IMR-90 (cell line): ENCODE results near the gene HAAO. TPM values are rescaled to one million over a fixed set of nuclear protein-coding genes. Genes with fewer than 3 reads are reported as not detected.

Experiments
- ATAC-seq: fragments of 200-7000 bp; cut with Tn5 transposase; 2 replicates; pipeline ENCODE4 v1.9.1; 2020; ENCODE audit warnings: low read depth, mild to moderate bottlenecking, moderate library complexity
- BruUV-seq: library from RNA; stranded (reverse); fragments of 400-500 nt; replicated peaks from 2 replicates; lab custom pipeline; 2021; lab: Mats Ljungman, UMichigan
- CTCF ChIA-PET: fragments of 300-600 bp; formaldehyde crosslinking; extraction: SDS; loops from one replicate; lab custom pipeline; 2021; ENCODE audit warnings: antibody characterized with exemption; lab: Yijun Ruan, JAX
- POLR2A ChIA-PET: fragments of 300-600 bp; sonication (Branson Sonifier 250); formaldehyde crosslinking; loops from one replicate; lab custom pipeline; 2022; ENCODE audit warnings: antibody characterized with exemption; ENCODE audit not compliant: unreplicated experiment; lab: Charles Lee
- DNase-seq: peaks from one replicate; pipeline ENCODE4 v3.0.0; 2013
- H2AFZ ChIP-seq: replicated peaks from 2 replicates; pipeline ENCODE3; 2013; ENCODE audit warnings: low read length, mild to moderate bottlenecking; ENCODE audit not compliant: poor library complexity
- H2AK5ac ChIP-seq: 2 replicates; pipeline ENCODE4 v1.6.1; 2013; ENCODE audit warnings: low read depth, low read length, inconsistent platforms
- H2AK9ac ChIP-seq: replicated peaks from 2 replicates; pipeline ENCODE3; 2013; ENCODE audit warnings: mild to moderate bottlenecking, low read depth, low read length, moderate library complexity; ENCODE audit not compliant: poor library complexity
- H2BK120ac ChIP-seq: 2 replicates; pipeline ENCODE4 v1.6.1; 2013; ENCODE audit warnings: low read depth, low read length, inconsistent platforms
- H2BK15ac ChIP-seq: 3 replicates; pipeline ENCODE4 v1.6.1; 2013; ENCODE audit warnings: low read depth, low read length, inconsistent platforms
- H2BK20ac ChIP-seq: 2 replicates; pipeline ENCODE4 v1.6.1; 2013; ENCODE audit warnings: low read depth, mild to moderate bottlenecking, inconsistent platforms, low read length, moderate library complexity
- H2BK5ac ChIP-seq: 2 replicates; pipeline ENCODE4 v1.6.1; 2013; ENCODE audit warnings: mild to moderate bottlenecking, low read depth, low read length, inconsistent platforms; ENCODE audit not compliant: poor library complexity, severe bottlenecking
- H3K14ac ChIP-seq: replicated peaks from 2 replicates; pipeline ENCODE4 v1.6.1; 2013; ENCODE audit warnings: low read depth, low read length, inconsistent platforms
- H3K18ac ChIP-seq: 2 replicates; pipeline ENCODE4 v1.6.1; 2013; ENCODE audit warnings: low read depth, low read length, control low read depth
- H3K23ac ChIP-seq: 2 replicates; pipeline ENCODE4 v1.6.1; 2013; ENCODE audit warnings: low read depth, low read length, inconsistent platforms
- H3K27ac ChIP-seq: 2 replicates; pipeline ENCODE4 v1.5.1; 2013; ENCODE audit warnings: mild to moderate bottlenecking, control low read depth, low read length; ENCODE audit not compliant: insufficient read depth
- H3K27me3 ChIP-seq: 2 replicates; pipeline ENCODE4 v1.6.1; 2013; ENCODE audit warnings: low read length; ENCODE audit not compliant: control insufficient read depth, insufficient read depth
- H3K36me3 ChIP-seq: 2 replicates; pipeline ENCODE4 v1.6.1; 2013; ENCODE audit warnings: low read length, mixed read lengths; ENCODE audit not compliant: control insufficient read depth, insufficient read depth
- H3K4ac ChIP-seq: 2 replicates; pipeline ENCODE4 v1.6.1; 2013; ENCODE audit warnings: low read depth, low read length, inconsistent platforms
- H3K4me1 ChIP-seq: 2 replicates; pipeline ENCODE4 v1.6.1; 2013; ENCODE audit warnings: low read length, mixed read lengths; ENCODE audit not compliant: control insufficient read depth, insufficient read depth
- H3K4me2 ChIP-seq: 2 replicates; pipeline ENCODE4 v1.6.1; 2013; ENCODE audit warnings: low read depth, mild to moderate bottlenecking, control low read depth, low read length, moderate library complexity
- H3K4me3 ChIP-seq: 2 replicates; pipeline ENCODE4 v1.5.1; 2013; ENCODE audit warnings: low read depth, mild to moderate bottlenecking, control low read depth, low read length, moderate library complexity; ENCODE audit not compliant: insufficient read depth
- H3K56ac ChIP-seq: 2 replicates; pipeline ENCODE4 v1.6.1; 2013; ENCODE audit warnings: low read length, inconsistent platforms; ENCODE audit not compliant: insufficient read depth; ENCODE audit errors: extremely low read depth
- H3K79me1 ChIP-seq, 2 experiments: 2 replicates each; pipeline ENCODE4 v1.6.1; 2013; ENCODE audit warnings: low read length in 2 of 2, inconsistent platforms in 1 of 2, low read depth in 1 of 2
- H3K9ac ChIP-seq: 2 replicates; pipeline ENCODE4 v1.6.1; 2013; ENCODE audit warnings: low read depth, low read length, control low read depth
- H3K9me1 ChIP-seq: 2 replicates; pipeline ENCODE4 v1.6.1; 2013; ENCODE audit warnings: low read length, inconsistent platforms; ENCODE audit not compliant: insufficient read depth
- H3K9me3 ChIP-seq: 2 replicates; pipeline ENCODE4 v1.6.1; 2013; ENCODE audit warnings: low read length; ENCODE audit not compliant: control insufficient read depth, insufficient read depth
- H4K20me1 ChIP-seq: 2 replicates; pipeline ENCODE4 v1.6.1; 2013; ENCODE audit warnings: low read length, inconsistent platforms; ENCODE audit not compliant: insufficient read depth
- H4K5ac ChIP-seq: 2 replicates; pipeline ENCODE4 v1.6.1; 2013; ENCODE audit warnings: mild to moderate bottlenecking, low read depth, low read length, control low read depth
- H4K8ac ChIP-seq, 2 experiments: 2 replicates each; pipeline ENCODE4 v1.6.1; 2013; ENCODE audit warnings: low read depth in 2 of 2, low read length in 2 of 2, control low read depth in 1 of 2, inconsistent platforms in 1 of 2
- H4K91ac ChIP-seq: 2 replicates; pipeline ENCODE4 v1.6.1; 2013; ENCODE audit warnings: low read depth, low read length, inconsistent platforms; ENCODE audit not compliant: insufficient read depth
- BHLHE40 ChIP-seq: fragments of 150-350 bp; IDR thresholded peaks from 2 replicates; pipeline ENCODE4 v1.6.1; 2016; ENCODE audit warnings: mild to moderate bottlenecking, low read depth, low read length
- CHD1 ChIP-seq: IDR thresholded peaks from 2 replicates; pipeline ENCODE4 v1.6.1; 2012; ENCODE audit warnings: low read depth, low read length, improper control_type of control experiment
- ELK1 ChIP-seq: fragments of 150-350 bp; IDR thresholded peaks from 2 replicates; pipeline ENCODE4 v1.6.1; 2016; ENCODE audit warnings: low read depth, mild to moderate bottlenecking, low read length, moderate library complexity, borderline replicate concordance
- FOS ChIP-seq: fragments of 150-350 bp; IDR thresholded peaks from 2 replicates; pipeline ENCODE4 v1.6.1; 2016; ENCODE audit warnings: low read depth, low read length
- MAFK ChIP-seq: IDR thresholded peaks from 2 replicates; pipeline ENCODE4 v1.6.1; 2012; ENCODE audit warnings: low read depth, low read length, improper control_type of control experiment
- MAZ ChIP-seq: IDR thresholded peaks from 2 replicates; pipeline ENCODE4 v1.6.1; 2012; ENCODE audit warnings: low read depth, mild to moderate bottlenecking, low read length, improper control_type of control experiment, moderate library complexity, borderline replicate concordance
- MXI1 ChIP-seq: IDR thresholded peaks from 2 replicates; pipeline ENCODE4 v1.6.1; 2012; ENCODE audit warnings: low read depth, mild to moderate bottlenecking, low read length, moderate library complexity, borderline replicate concordance
- NFE2L2 ChIP-seq: fragments of 150-350 bp; IDR thresholded peaks from 2 replicates; pipeline ENCODE4 v1.6.1; 2016; ENCODE audit warnings: low read depth, mild to moderate bottlenecking, low read length
- POLR2A ChIP-seq: IDR thresholded peaks from 2 replicates; pipeline ENCODE4 v1.6.1; 2012; ENCODE audit warnings: mild to moderate bottlenecking, low read depth, low read length
- RAD21 ChIP-seq: IDR thresholded peaks from 2 replicates; pipeline ENCODE4 v1.6.1; 2012; ENCODE audit warnings: low read length, improper control_type of control experiment
- RCOR1 ChIP-seq: IDR thresholded peaks from 2 replicates; pipeline ENCODE4 v1.6.1; 2012; ENCODE audit warnings: mild to moderate bottlenecking, low read length, improper control_type of control experiment; ENCODE audit not compliant: insufficient replicate concordance
- SMC3 ChIP-seq: fragments of 150-350 bp; IDR thresholded peaks from 2 replicates; pipeline ENCODE4 v1.6.1; 2016; ENCODE audit warnings: low read depth, mild to moderate bottlenecking, antibody characterized with exemption, low read length, moderate library complexity
- WGBS, 2 experiments: methylation state at CpG; one replicate each; pipeline versions ENCODE4 v1.1.5 to v1.1.7; 2013; ENCODE audit warnings: missing lambda C conversion rate in 2 of 2; ENCODE audit not compliant: insufficient read length in 1 of 2; ENCODE audit errors: extremely low coverage in 2 of 2; 5-methylcytosine and 5-hydroxymethylcytosine counted together
- dilution Hi-C: fragments of 300-500 bp; cut with HindIII; formaldehyde crosslinking; loops from one replicate; pipeline ENCODE4 v1.14.3; 2018; ENCODE audit warnings: low sequenced_read_pairs; ENCODE audit not compliant: unreplicated experiment
- in situ Hi-C: fragments of 300-500 bp; cut with MboI; formaldehyde crosslinking; loops from 3 replicates; pipeline ENCODE4 v1.14.3; 2019; ENCODE audit warnings: low sequenced_read_pairs, inconsistent platforms, mixed read lengths
- intact Hi-C: fragments of 100-400 bp; cut with micrococcal nuclease; formaldehyde crosslinking; loops from 2 replicates; pipeline ENCODE4 v1.10.0; 2022
- polyA plus RNA-seq, 3 experiments: library from polyadenylated mRNA; depleted of rRNA; stranded (reverse); fragments of >200 nt; gene quantifications; 2 replicates each; pipeline ENCODE4 v1.2.3, GENCODE V29; 2012; ENCODE audit warnings: low replicate concordance in 1 of 3
- total RNA-seq: library from RNA; depleted of rRNA; stranded (reverse); fragments of >200 nt; gene quantifications from 2 replicates; pipeline ENCODE4 v1.2.3, GENCODE V29; 2012
- TF ChIP-seq, protein P1 (sequence below): fragments of 150-350 bp; IDR thresholded peaks from 2 replicates; pipeline ENCODE4 v1.6.1; 2017; ENCODE audit warnings: mild to moderate bottlenecking, antibody characterized with exemption, low read length, low read depth
- TF ChIP-seq, protein P2 (sequence below): conservative IDR thresholded peaks from 2 replicates; pipeline ENCODE4 v1.5.1; 2012; ENCODE audit warnings: mild to moderate bottlenecking, low read depth, low read length, improper control_type of control experiment

Gene HAAO
- total and polyA plus RNA-seq, 2 of the 4 experiments (the other 2 are of a cell fraction) = 0.05 to 0.18 TPM

DNA sequence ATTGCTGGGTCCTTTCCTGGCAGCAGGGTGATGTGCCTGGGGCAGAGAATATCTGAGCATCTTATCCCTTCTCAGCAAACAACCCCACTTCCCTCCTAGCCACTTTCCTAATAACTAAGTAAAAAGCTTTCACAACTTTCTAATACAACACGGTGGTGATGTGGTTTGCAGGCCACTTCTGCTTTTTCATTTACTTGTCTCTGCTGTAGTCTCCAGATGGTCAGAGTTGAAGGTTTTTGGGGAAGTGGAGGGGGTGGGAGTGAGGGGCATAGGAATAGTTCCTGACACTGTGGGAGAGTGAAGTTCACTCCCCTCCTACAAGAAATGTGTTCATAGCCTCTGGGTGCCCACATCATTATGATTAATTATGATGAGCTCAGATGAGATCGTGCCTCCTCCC is 40.1 kb downstream of the HAAO start (continued):
- TF ChIP-seq, protein P1, sequence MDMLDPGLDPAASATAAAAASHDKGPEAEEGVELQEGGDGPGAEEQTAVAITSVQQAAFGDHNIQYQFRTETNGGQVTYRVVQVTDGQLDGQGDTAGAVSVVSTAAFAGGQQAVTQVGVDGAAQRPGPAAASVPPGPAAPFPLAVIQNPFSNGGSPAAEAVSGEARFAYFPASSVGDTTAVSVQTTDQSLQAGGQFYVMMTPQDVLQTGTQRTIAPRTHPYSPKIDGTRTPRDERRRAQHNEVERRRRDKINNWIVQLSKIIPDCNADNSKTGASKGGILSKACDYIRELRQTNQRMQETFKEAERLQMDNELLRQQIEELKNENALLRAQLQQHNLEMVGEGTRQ = no peak
- TF ChIP-seq RCOR1 (no peak), MXI1 (no peak), POLR2A (no peak), SMC3 (no peak), CHD1 (no peak), RAD21 (no peak)

GRCh38 chr2:42748840-42749239 is 43.5 kb downstream of the HAAO start:
- H3K23ac ChIP-seq = no peak overlapping the region
- ATAC-seq (no peak), DNase-seq (no peak)
- intact Hi-C loops = no loop called here
- no peak for TF ChIP-seq MAFK
- no peak for TF ChIP-seq MAZ
- TF ChIP-seq ELK1 = no peak
- TF ChIP-seq NFE2L2 = no peak
- TF ChIP-seq, protein P2, sequence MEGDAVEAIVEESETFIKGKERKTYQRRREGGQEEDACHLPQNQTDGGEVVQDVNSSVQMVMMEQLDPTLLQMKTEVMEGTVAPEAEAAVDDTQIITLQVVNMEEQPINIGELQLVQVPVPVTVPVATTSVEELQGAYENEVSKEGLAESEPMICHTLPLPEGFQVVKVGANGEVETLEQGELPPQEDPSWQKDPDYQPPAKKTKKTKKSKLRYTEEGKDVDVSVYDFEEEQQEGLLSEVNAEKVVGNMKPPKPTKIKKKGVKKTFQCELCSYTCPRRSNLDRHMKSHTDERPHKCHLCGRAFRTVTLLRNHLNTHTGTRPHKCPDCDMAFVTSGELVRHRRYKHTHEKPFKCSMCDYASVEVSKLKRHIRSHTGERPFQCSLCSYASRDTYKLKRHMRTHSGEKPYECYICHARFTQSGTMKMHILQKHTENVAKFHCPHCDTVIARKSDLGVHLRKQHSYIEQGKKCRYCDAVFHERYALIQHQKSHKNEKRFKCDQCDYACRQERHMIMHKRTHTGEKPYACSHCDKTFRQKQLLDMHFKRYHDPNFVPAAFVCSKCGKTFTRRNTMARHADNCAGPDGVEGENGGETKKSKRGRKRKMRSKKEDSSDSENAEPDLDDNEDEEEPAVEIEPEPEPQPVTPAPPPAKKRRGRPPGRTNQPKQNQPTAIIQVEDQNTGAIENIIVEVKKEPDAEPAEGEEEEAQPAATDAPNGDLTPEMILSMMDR = no peak
- TF ChIP-seq SMC3 = no peak
- no peak for TF ChIP-seq BHLHE40
- TF ChIP-seq POLR2A = no peak
- no peak for TF ChIP-seq RCOR1
- no peak for TF ChIP-seq FOS
- no peak overlapping the region for H2AK5ac ChIP-seq
- no peak overlapping the region for H3K14ac ChIP-seq
- CTCF ChIA-PET = no interaction called here
- no peak overlapping the region for H3K56ac ChIP-seq
- no peak overlapping the region for H3K18ac ChIP-seq
- H2BK5ac ChIP-seq = no peak overlapping the region
- no peak overlapping the region for H4K91ac ChIP-seq
- in situ Hi-C loops = no loop called here
- H3K79me1 ChIP-seq = no peaks in the 10 kb centered on the region
- dilution Hi-C loops = no loop called here
- H4K8ac ChIP-seq = no peak overlapping the region
- no peaks in the 10 kb centered on the region for H4K20me1 ChIP-seq
- no peaks in the 10 kb centered on the region for H3K9me1 ChIP-seq
- no peak overlapping the region for H2AFZ ChIP-seq
- no peak overlapping the region for H3K9ac ChIP-seq
- no peak overlapping the region for H3K4ac ChIP-seq
- no peak overlapping the region for H2BK120ac ChIP-seq
- H3K4me2 ChIP-seq = no peak overlapping the region
- no peak overlapping the region for H3K4me3 ChIP-seq
- H2BK15ac ChIP-seq = no peak overlapping the region
- POLR2A ChIA-PET = no interaction called here
- no peaks in the 10 kb centered on the region for H3K27me3 ChIP-seq
- no peaks in the 10 kb centered on the region for H3K4me1 ChIP-seq
- H3K27ac ChIP-seq = no peak overlapping the region
- no TSS peak for BruUV-seq
- H4K5ac ChIP-seq = no peak overlapping the region
- H2BK20ac ChIP-seq = no peak overlapping the region
- no peak overlapping the region for H2AK9ac ChIP-seq
- H3K9me3 ChIP-seq = no peaks in the 10 kb centered on the region
- WGBS, 2 experiments = no CpG with 5 or more reads among the region's 4 CpGs
- peaks cover 3% of the 10 kb centered on the region; the same call in 1 of the 2 replicates for H3K36me3 ChIP-seq
